ENCODE measurements around the gene KCNJ10. TPM values are rescaled to one million over a fixed set of nuclear protein-coding genes. Genes with fewer than 3 reads are reported as not detected.
A peak's percentile ranks its signal among the peaks of the same experiment; 100 is the strongest.

Gene KCNJ10
- total RNA-seq, 1 donor from 2014 or later = 0.41 TPM

DNA sequence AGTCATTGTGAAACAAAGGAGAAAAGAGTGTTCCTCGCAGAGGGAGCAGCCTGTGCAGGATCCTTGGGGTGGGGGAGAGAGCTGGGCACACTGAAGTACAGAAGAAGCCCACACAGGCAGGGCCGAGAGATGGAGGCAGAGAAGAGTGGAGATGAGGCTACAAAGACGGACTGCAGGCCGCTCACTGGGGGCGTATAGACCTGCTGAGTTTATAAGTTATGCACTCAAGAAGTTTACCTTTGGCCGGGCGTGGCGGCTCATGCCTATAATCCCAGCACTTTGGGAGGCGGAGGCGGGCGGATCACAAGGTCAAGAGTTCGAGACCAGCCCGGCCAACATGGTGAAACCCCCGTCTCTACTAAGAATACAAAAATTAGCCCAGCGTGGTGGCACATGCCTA, 108.3 kb downstream of the KCNJ10 start:
- no peak for DNase-seq

GRCh38 chr1:159960721-159961381, 109.1 kb downstream of the KCNJ10 start:
- DNase-seq = peak; percentile 34

GRCh38 chr1:159959451-159959850, 110.5 kb downstream of the KCNJ10 start:
- no peak for DNase-seq

DNA sequence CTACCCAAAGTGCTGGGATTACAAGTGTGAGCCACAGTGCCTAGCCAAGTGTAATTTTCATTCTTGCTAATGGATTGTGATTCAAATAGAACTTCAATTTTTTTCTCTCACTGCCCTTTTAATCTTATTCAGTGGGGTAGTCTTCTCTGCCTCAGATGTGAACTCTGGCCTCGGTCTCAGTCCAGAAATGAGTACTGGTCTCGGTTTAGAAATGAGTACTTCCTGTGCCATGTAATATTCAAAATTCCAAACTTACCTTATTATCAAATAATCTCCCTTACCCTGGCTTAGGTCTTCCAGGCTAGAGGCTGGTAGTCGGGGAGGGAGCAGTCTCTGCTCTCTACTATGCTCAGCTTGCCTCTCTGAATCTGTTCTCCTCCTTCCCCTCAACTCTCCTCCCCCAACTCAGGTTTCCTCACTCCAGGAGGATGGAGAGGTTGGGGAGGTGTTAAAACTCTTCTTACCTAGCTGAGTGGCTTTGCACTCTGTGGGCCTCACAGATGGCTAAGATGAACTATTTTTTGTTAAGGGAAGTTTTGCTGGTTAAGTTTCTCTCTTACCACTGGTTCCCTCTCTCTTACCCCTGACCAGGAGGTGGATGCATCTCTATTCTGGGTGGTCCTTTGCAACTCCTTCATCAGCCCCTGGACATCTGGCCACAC, 111.1 kb downstream of the KCNJ10 start:
- no peak for DNase-seq

GRCh38 chr1:159957824-159958268, 112.1 kb downstream of the KCNJ10 start:
- no peak for DNase-seq

DNA sequence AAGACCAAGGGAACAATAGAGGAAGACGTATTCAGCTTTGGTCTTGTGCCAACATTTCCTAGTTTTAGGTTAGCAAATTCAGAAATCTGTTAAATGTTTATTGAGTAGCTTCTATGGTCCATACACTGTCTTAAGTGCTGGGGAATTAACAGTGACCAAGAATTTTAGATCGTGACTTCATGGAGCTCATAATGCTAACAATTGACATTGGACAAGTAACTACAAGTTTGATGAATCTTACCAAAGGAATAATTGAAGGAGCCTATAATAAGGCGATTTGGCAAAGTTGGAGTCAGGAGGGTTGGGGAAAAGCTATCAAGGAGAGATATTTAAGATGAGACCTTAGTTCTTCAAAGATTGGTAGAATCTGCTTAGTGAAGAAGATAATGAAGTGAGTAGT, 114.5 kb downstream of the KCNJ10 start:
- no peak for DNase-seq

DNA sequence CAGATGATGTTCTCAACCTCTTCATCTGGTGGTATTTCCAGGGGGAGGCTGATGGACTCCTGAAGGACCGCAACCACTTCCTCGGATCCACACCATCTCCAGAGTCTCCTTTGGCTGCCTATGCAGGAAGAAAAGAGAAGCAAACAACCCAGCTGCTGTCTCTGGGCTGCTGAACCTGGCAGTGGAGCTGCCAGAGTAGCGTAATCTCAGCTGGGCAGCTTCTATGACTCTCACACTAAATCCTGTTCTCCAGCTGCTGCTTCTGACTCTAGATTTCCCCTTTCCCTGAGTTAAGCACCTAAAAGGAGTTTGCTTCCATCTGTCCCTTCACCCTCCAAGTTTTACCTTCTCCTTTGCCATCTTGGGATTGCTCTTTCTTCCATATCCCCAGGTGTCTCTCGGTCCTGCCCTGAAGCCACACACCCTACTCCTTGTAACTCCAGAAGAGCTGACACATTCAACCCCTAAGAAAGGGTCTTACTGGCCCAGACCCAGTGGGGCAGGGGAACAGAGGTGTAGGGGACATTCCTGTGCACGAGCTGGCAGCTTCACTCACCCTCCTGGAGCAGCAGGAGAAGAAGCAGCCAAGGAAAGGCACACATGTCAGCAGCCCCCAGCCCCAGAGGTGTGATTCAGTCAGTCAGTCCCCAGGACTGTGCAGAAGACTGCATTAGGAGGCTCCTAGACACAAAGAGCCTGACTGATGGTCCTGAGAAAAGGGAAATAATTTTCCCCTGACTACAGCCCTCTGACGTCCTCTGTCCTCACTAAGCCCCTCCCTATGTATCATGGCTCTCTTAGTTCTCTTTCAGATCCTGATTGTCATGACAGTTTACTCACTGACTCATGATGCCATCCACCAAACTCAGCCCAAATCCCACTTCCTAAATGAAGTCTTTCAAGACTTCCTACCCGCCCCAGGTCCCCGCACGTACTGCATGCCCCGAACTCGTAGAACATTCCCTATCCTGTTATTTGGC, 116.1 kb downstream of the KCNJ10 start, which contains the start of gene SLAMF9:
Gene SLAMF9, minus strand, starts transcription at position 702 of the 980 bp plus-strand sequence. Its CDS starts 100 bp downstream, at position 602.
- peak; percentile 29 for DNase-seq

DNA sequence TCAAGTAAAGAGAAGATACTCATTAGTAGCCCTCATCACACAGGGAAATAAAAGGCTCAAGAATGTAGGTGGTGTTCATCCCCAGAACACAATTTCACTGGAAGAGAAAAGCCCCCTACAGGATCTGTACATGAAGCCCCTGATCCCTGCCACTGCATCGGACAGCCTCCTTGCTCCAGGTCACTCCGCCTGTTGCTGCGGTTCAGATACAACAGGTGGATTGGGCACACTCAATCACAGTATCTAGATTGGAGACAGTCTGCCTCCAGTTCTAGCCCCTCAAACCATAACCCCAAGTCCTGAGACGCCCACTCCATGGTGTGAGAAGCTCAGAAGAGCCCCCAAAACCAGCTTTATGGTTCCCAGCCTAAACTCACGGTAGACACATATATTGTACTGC, 117.0 kb downstream of the KCNJ10 start:
- DNase-seq = no peak

GRCh38 chr1:159951551-159951950, 118.4 kb downstream of the KCNJ10 start:
- no peak for DNase-seq

GRCh38 chr1:159951016-159951415, 118.9 kb downstream of the KCNJ10 start:
- DNase-seq = no peak

- DNase-seq = no peak
Observed at GRCh38 chr1:159949981-159950381, 120.0 kb downstream of the KCNJ10 start.

DNA sequence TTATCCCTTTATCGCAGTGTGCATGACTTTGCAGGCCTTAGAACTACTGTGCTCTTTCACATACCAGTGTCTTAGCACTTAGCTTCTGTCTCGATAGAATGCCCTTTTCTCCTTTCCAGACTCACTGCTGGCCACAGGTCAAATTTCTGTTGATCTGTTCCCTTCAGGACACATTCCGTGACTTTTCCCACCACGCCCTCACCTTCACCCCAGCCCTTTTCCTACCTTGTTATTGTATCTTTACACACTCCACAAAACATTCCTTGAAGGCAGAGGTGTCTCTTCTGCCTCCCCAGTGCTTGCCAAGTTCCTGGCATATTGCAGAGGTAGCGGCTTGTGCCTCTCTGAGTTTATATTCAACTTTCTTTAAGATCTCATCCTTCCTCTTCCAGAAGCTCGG, 120.8 kb downstream of the KCNJ10 start:
- no peak for DNase-seq

Other genes starting within 250 kb of the KCNJ10 start
- gene SLAMF8, start 243.3 kb downstream of the KCNJ10 start, total RNA-seq = 0.92 TPM
- not detected for gene VSIG8, start 207.5 kb downstream of the KCNJ10 start, total RNA-seq
- 0.10 TPM for gene CFAP45, start 170.0 kb downstream of the KCNJ10 start, total RNA-seq
- gene TAGLN2, start 144.7 kb downstream of the KCNJ10 start, total RNA-seq = 238 TPM
- 8.7 TPM for gene IGSF9, start 124.5 kb downstream of the KCNJ10 start, total RNA-seq
- gene SLAMF9, start 115.9 kb downstream of the KCNJ10 start, total RNA-seq = not detected
- gene PIGM, start 38.2 kb downstream of the KCNJ10 start, total RNA-seq = 4.5 TPM
- not detected for gene KCNJ9, start 11.4 kb upstream of the KCNJ10 start, total RNA-seq
- gene IGSF8, start 28.5 kb upstream of the KCNJ10 start, total RNA-seq = 21.8 TPM
- 144 TPM for gene ATP1A2, start 45.6 kb upstream of the KCNJ10 start, total RNA-seq
- 0.62 TPM for gene ATP1A4, start 81.4 kb upstream of the KCNJ10 start, total RNA-seq
- gene CASQ1, start 120.4 kb upstream of the KCNJ10 start, total RNA-seq = 831 TPM
- gene PEA15, start 135.2 kb upstream of the KCNJ10 start, total RNA-seq = 50.7 TPM
- gene DCAF8, start 192.4 kb upstream of the KCNJ10 start, total RNA-seq = 113 TPM
- 51.4 TPM for gene PEX19, start 215.0 kb upstream of the KCNJ10 start, total RNA-seq